ENCODE results near the gene SERF2.
"Not testable (repeated sequence)": the region's sequence is repeated elsewhere in the genome, so short reads cannot be mapped to it uniquely, and the experiment has no call there.

The SERF2 gene

GRCh38 chr15:43791993-43792760 lies at the start of gene SERF2:
Gene SERF2, plus strand, starts transcription at chr15:43792320. Its CDS starts 57 bp downstream, at chr15:43792377.
- DNase-seq (ENCODE audit: low read depth in 1 of 2, low spot score in 1 of 2): peak; percentile 99

DNA sequence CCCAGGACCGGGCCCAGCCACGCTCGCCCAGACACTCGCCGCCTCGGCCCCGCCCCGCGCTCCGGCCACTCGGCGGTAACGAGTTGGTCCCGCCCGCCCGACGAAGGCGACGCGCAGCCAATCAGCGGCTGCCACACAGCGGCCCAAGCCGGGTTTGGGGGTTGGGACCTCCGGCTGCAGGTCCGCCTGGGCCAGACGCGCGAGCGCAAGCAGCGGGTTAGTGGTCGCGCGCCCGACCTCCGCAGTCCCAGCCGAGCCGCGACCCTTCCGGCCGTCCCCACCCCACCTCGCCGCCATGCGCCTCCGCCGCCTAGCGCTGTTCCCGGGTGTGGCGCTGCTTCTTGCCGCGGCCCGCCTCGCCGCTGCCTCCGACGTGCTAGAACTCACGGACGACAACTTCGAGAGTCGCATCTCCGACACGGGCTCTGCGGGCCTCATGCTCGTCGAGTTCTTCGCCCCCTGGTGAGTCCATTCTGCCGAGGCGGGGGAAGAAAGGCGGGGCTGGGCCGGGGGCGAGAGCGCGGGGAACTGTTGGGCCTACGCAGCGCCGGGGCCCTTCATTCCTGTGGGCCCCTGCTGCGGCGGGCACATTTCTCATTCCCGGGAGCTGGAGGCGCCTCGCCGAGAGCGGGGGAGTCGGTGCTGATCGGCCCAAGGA lies 45.7 kb upstream of the SERF2 start, which contains the start of gene PDIA3:
PDIA3 (plus strand) TSS at position 194 of the 658 bp plus-strand sequence; CDS start at position 296, 102 bp downstream.
- DNase-seq (ENCODE audit: low read depth in 1 of 2, low spot score in 1 of 2): peak; percentile 67 to 78

DNA sequence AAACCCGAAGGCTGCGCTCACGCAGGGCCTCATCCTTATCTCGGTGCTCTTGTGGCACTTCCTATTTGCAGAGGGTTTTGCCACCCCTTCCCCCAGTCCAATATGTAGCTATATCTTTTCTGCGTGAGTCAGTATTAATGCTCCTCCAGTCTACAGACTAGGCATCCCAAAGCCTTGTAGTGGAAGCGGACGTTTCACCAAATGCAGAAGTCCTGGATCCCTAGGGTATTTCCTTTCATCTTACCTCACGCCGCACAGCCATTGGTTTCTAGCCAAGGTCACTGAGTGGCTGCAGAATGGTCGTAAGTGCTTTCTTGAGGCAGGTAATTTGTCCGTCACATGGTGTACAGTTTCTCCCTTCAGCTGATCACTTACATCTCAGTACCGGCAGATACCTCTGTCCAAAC lies 45.2 kb upstream of the SERF2 start:
- DNase-seq (ENCODE audit: low read depth in 1 of 2, low spot score in 1 of 2): not testable (repeated sequence)

- no peak for DNase-seq (ENCODE audit: low read depth in 1 of 2, low spot score in 1 of 2)
Observed at GRCh38 chr15:43748376-43748775, 43.7 kb upstream of the SERF2 start.

DNA sequence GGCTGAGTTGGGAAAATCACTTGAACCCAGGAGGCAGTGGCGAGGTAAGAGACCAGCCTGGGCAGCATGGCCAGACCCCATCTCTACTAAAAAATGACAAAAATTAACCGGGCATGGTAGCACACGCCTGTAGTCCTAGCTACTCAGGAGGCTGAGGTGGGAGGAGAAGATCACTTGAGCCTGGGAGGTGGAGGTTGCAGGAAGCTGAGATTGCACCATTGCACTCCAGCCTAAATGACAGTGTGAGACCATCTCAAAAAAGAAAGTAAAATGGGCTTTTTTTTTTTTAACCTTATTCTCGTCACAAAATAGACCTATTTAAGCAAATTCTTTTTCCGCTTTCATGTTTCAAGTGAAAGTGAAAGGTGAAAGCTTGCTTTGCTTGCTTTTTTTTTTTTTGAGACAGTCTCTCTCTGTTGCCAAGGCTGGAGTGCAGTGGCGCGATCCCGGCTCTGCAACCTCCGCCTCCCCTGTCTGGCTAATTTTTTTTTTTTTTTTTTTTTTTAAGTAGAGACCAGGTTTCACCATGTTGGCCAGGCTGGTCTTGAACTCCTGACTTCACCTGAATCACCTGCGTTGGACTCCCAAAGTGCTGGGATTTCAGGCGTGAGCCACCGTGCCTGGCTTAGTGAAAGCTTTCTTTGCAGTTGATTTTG lies 42.3 kb upstream of the SERF2 start:
- no peak for DNase-seq (ENCODE audit: low read depth in 1 of 2, low spot score in 1 of 2)

- DNase-seq (ENCODE audit: low read depth in 1 of 2, low spot score in 1 of 2): no peak
Observed at GRCh38 chr15:43751885-43752284, 40.2 kb upstream of the SERF2 start.

DNA sequence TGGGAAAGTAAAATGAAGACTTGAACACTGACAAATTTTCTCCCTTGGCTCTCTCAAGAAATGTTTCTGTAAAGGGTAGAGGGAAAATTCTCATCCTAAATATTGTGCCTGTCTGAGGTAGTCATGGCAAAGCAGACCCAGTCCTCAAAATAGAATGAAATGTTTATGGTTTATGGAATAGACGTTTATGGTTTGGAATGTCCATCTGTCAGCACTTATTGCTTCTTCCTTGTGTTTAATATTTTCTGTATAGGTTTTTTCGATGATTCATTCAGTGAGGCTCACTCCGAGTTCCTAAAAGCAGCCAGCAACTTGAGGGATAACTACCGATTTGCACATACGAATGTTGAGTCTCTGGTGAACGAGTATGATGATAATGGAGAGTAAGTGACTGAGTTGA lies 29.3 kb upstream of the SERF2 start:
- no peak for DNase-seq (ENCODE audit: low read depth in 1 of 2, low spot score in 1 of 2)

GRCh38 chr15:43763819-43764446 lies 28.2 kb upstream of the SERF2 start:
- DNase-seq (ENCODE audit: low read depth in 1 of 2, low spot score in 1 of 2): no peak

GRCh38 chr15:43769584-43770228 lies 22.4 kb upstream of the SERF2 start:
- DNase-seq (ENCODE audit: low read depth in 1 of 2, low spot score in 1 of 2): no peak

DNA sequence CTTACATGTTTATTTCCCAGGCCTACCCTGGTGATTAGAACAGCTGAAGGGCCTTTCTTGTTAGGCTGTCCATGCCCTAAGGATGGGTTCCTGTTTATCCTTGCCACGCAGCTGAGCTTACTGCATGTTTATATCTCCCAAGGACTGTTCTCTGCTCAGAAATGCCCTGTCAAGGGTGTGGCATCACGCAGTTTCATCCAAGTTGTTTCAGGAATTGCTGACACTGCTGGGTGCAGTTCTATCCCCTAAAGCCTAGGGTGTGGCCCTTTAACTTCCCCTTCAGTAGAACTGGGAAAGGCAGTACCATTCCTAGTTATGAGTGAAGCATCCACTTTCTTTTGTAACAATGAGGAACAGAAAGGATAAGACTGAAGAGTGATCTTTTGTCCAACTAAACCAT lies 20.3 kb upstream of the SERF2 start:
- DNase-seq (ENCODE audit: low read depth in 1 of 2, low spot score in 1 of 2): no peak

DNA sequence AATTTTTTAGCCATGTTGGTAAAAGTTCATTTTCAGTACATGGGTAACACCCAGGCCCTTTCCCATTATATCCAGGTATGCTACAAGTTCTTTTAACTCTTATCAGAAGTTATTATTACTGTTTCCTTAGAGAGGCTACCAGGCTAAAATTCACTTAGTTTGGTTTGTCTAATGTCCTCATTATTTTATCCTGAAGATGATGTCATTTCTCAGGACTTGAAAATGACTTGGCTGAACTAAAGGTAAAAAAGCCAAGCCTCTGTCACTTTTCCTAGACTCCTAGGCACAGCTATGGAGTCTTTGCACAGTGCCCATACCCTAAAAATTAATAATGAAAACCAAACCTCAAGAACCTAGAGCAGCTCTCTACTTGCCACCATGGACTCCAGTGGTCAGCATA lies 19.5 kb upstream of the SERF2 start:
- DNase-seq (ENCODE audit: low read depth in 1 of 2, low spot score in 1 of 2): no peak

DNA sequence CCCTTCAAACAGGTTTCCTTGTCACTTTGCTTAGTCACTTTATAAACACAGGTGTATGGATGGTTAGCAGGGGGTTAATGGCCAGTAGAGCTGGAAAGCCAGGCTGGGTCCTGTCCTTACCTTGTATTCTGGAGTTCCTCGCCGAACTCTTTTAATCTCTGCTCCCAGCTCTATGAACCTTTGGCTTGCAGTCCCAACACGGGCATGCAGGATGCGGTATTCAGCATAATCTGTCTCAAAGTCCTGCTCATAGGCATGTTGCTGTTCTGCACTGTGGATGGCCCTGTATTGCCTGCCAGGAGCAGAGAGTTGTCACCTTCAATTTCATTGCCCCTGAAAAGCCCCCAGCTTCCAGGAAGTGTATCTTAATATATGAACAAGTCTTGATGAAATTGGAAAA lies 18.1 kb upstream of the SERF2 start:
- DNase-seq (ENCODE audit: low read depth in 1 of 2, low spot score in 1 of 2): no peak

DNA sequence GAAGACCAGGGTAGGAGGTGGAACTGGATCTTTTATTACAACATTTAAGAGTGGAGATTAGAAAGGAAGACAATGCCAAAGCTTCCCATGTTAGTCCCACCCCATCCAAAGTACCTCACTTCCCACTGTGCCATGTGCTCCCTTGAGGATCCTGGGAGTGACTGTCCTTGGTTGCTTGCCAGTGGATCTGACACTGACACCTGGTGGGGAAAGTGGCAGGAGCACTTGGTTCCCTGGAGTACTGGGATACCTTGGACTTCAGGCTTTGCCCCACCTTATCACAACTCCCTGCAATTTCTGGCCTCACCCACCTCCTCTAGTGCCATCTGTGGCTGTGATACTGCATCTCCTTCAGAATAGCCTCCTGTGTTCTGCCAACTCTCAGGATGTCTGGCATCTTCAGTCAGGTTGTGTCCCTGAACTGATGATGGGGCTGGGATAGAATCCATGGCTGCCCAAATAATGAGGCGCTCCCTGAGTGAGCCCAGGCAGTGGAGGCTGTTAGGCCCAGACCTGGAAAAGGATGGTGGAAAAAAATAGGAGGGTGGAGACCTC lies 16.6 kb upstream of the SERF2 start:
- no peak for DNase-seq (ENCODE audit: low read depth in 1 of 2, low spot score in 1 of 2)

GRCh38 chr15:43776101-43776717 lies 15.9 kb upstream of the SERF2 start:
- DNase-seq (ENCODE audit: low read depth in 1 of 2, low spot score in 1 of 2): no peak

DNA sequence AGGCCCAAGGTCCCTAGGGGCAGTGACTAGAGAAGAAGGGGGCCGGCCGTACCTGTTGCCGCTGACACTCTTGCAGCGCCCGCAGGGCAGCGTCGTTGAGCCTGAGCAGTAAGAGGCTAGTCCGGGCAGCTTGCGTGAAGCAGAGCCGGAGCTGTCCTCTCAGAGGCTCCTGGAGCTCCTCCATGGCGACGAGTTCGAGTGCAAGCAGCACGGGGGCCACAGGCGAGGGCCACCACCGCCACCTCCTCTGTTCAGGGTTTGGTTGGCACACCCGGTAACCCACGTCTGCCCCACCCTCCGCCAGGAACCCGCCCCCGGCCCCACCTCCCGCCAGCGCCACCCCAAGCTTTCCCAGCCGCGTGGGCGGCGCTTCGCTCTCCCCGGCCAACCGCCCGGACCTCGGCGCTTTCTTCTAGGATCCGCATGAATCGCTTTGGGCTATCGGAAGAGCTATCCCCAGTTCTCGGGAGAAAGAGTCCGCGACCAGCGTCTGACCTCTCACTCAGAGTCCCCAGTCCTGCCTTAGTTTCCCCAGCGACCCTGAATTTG lies 15.3 kb upstream of the SERF2 start, which contains the start of gene ELL3:
ELL3 (minus strand) TSS at position 249 of the 549 bp plus-strand sequence; CDS start at position 184, 65 bp downstream.
- peak; percentile 54 to 66 for DNase-seq (ENCODE audit: low read depth in 1 of 2, low spot score in 1 of 2)

- DNase-seq (ENCODE audit: low read depth in 1 of 2, low spot score in 1 of 2): peak; percentile 65 to 70
Observed at GRCh38 chr15:43777267-43777914, 14.7 kb upstream of the SERF2 start.

GRCh38 chr15:43779016-43779415 lies 13.1 kb upstream of the SERF2 start:
- no peak for DNase-seq (ENCODE audit: low read depth in 1 of 2, low spot score in 1 of 2)

DNA sequence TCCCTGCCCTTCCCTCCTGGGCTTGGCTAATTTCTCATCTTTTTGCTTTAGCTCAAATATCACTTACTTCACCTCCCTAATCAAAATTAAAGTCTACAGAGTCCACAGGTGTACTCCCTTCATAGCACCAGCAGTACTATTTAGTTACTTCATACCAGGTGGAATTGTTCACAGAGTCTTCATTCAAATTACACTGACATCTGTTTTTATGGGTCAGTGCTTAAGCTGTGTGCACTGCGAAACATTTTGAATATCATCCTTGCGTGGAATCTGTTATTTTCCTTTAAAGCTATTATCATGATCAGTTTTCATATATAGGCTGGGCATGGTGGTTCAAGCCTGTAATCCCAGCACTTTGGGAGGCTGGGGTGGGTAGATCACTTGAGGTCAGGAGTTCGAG lies 2.7 kb upstream of the SERF2 start:
- no peak for DNase-seq (ENCODE audit: low read depth in 1 of 2, low spot score in 1 of 2)

GRCh38 chr15:43792761-43793476 lies 799 bp downstream of the SERF2 start:
- no peak for DNase-seq (ENCODE audit: low read depth in 1 of 2, low spot score in 1 of 2)

Data from stimulated activated CD4-positive, alpha-beta T cell treated with anti-CD3 and anti-CD28 coated beads, Interleukin-15, amount 100 ng/mL, for 1 hour (primary cell).